ENCODE results near the gene MAPK1.
"Not testable (repeated sequence)": the region's sequence is repeated elsewhere in the genome, so short reads cannot be mapped to it uniquely, and the experiment has no call there.

The MAPK1 gene

GRCh38 chr22:21857481-21857914, 9.9 kb downstream of the MAPK1 start:
- Histone ChIP-seq H3K9ac (ENCODE audit: insufficient read length) (no peak overlapping the region), H3K4me3 (no peak overlapping the region), H3K36me3 (ENCODE audit: insufficient read depth, low read length) (peaks cover 3% of the 10 kb centered on the region; the same call in 1 of the 2 replicates), H3K9me3 (ENCODE audit: low read depth, low read length) (no peaks in the 10 kb centered on the region), H3K27ac (no peak overlapping the region)
- no peak for DNase-seq (ENCODE audit: low read depth, low spot score)
- no peak for TF ChIP-seq POLR2AphosphoS5 (IDR thresholded peaks at IDR 0.05; ENCODE audit: borderline replicate concordance, low read depth, low read length)
- no peak for TF ChIP-seq FOXP2 (optimal IDR thresholded peaks at IDR 0.05; ENCODE audit: control extremely low read depth, extremely low read length, insufficient read depth)
- no peak for TF ChIP-seq EZH2 (IDR thresholded peaks at IDR 0.05)

GRCh38 chr22:21856868-21857267, 10.6 kb downstream of the MAPK1 start:
- no peak overlapping the region for H3K9ac ChIP-seq (ENCODE audit: insufficient read length)
- no peak for DNase-seq (ENCODE audit: low read depth, low spot score)
- H3K9me3 ChIP-seq (ENCODE audit: low read depth, low read length): no peaks in the 10 kb centered on the region
- H3K27ac ChIP-seq: no peak overlapping the region
- no peak for TF ChIP-seq EZH2 (IDR thresholded peaks at IDR 0.05)
- no peak for TF ChIP-seq POLR2AphosphoS5 (IDR thresholded peaks at IDR 0.05; ENCODE audit: borderline replicate concordance, low read depth, low read length)
- TF ChIP-seq FOXP2 (optimal IDR thresholded peaks at IDR 0.05; ENCODE audit: control extremely low read depth, extremely low read length, insufficient read depth): no peak
- no peak overlapping the region for H3K4me3 ChIP-seq
- peaks cover 3% of the 10 kb centered on the region; the same call in 1 of the 2 replicates for H3K36me3 ChIP-seq (ENCODE audit: insufficient read depth, low read length)

- TF ChIP-seq FOXP2 (optimal IDR thresholded peaks at IDR 0.05; ENCODE audit: control extremely low read depth, extremely low read length, insufficient read depth) (no peak), POLR2AphosphoS5 (IDR thresholded peaks at IDR 0.05; ENCODE audit: borderline replicate concordance, low read depth, low read length) (no peak), EZH2 (IDR thresholded peaks at IDR 0.05) (no peak)
- Histone ChIP-seq H3K36me3 (ENCODE audit: insufficient read depth, low read length) (peaks cover 3% of the 10 kb centered on the region; the same call in 1 of the 2 replicates), H3K27ac (no peak overlapping the region), H3K4me3 (no peak overlapping the region), H3K9me3 (ENCODE audit: low read depth, low read length) (no peaks in the 10 kb centered on the region), H3K9ac (ENCODE audit: insufficient read length) (no peak overlapping the region)
- DNase-seq (ENCODE audit: low read depth, low spot score): no peak
Measured at GRCh38 chr22:21856197-21856596, 11.2 kb downstream of the MAPK1 start.

GRCh38 chr22:21855676-21856075, 11.8 kb downstream of the MAPK1 start:
- TF ChIP-seq EZH2 (IDR thresholded peaks at IDR 0.05) (no peak), POLR2AphosphoS5 (IDR thresholded peaks at IDR 0.05; ENCODE audit: borderline replicate concordance, low read depth, low read length) (no peak), FOXP2 (optimal IDR thresholded peaks at IDR 0.05; ENCODE audit: control extremely low read depth, extremely low read length, insufficient read depth) (no peak)
- DNase-seq (ENCODE audit: low read depth, low spot score): no peak
- Histone ChIP-seq H3K9me3 (ENCODE audit: low read depth, low read length) (no peaks in the 10 kb centered on the region), H3K4me3 (no peak overlapping the region), H3K36me3 (ENCODE audit: insufficient read depth, low read length) (peaks cover 3% of the 10 kb centered on the region; the same call in 1 of the 2 replicates), H3K27ac (no peak overlapping the region), H3K9ac (ENCODE audit: insufficient read length) (no peak overlapping the region)

DNA sequence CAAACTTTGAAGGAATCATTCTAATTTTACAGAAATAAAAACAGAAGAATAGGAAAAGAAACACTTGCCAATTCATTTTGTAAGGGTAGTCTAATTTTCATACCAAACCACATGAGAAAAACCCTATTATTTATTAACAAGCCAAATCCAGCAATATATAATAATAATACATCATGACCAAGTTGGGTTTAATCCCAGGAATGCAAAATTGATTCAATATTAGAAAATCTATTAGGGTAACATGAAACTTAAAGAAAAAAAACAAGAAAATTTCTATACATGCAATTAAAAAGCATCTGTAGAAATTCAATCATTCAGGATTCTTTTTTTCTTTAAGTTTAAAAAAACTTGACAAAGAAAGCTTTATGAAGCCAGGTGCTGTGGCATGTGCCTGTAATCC, 16.8 kb downstream of the MAPK1 start:
- DNase-seq (ENCODE audit: low read depth, low spot score): no peak
- Histone ChIP-seq H3K27ac (no peak overlapping the region), H3K9me3 (ENCODE audit: low read depth, low read length) (no peaks in the 10 kb centered on the region), H3K9ac (ENCODE audit: insufficient read length) (no peak overlapping the region), H3K36me3 (ENCODE audit: insufficient read depth, low read length) (peaks cover 3% of the 10 kb centered on the region; the same call in 1 of the 2 replicates), H3K4me3 (no peak overlapping the region)
- TF ChIP-seq EZH2 (IDR thresholded peaks at IDR 0.05) (no peak), POLR2AphosphoS5 (IDR thresholded peaks at IDR 0.05; ENCODE audit: borderline replicate concordance, low read depth, low read length) (no peak), FOXP2 (optimal IDR thresholded peaks at IDR 0.05; ENCODE audit: control extremely low read depth, extremely low read length, insufficient read depth) (no peak)

GRCh38 chr22:21849489-21849888, 18.0 kb downstream of the MAPK1 start:
- TF ChIP-seq POLR2AphosphoS5 (IDR thresholded peaks at IDR 0.05; ENCODE audit: borderline replicate concordance, low read depth, low read length): no peak
- no peak for TF ChIP-seq EZH2 (IDR thresholded peaks at IDR 0.05)
- no peak for TF ChIP-seq FOXP2 (optimal IDR thresholded peaks at IDR 0.05; ENCODE audit: control extremely low read depth, extremely low read length, insufficient read depth)
- Histone ChIP-seq H3K4me3 (no peak overlapping the region), H3K27ac (no peak overlapping the region), H3K9ac (ENCODE audit: insufficient read length) (no peak overlapping the region), H3K9me3 (ENCODE audit: low read depth, low read length) (no peaks in the 10 kb centered on the region), H3K36me3 (ENCODE audit: insufficient read depth, low read length) (peaks cover 3% of the 10 kb centered on the region; the same call in 1 of the 2 replicates)
- no peak for DNase-seq (ENCODE audit: low read depth, low spot score)

- not testable (repeated sequence) for H3K9ac ChIP-seq (ENCODE audit: insufficient read length); H3K27ac ChIP-seq; H3K36me3 ChIP-seq (ENCODE audit: insufficient read depth, low read length); H3K9me3 ChIP-seq (ENCODE audit: low read depth, low read length); H3K4me3 ChIP-seq; DNase-seq (ENCODE audit: low read depth, low spot score)
Measured at GRCh38 chr22:21848057-21848456, 19.4 kb downstream of the MAPK1 start.

GRCh38 chr22:21845558-21846453, 21.6 kb downstream of the MAPK1 start:
- DNase-seq (ENCODE audit: low read depth, low spot score): no peak
- no peak overlapping the region for H3K4me3 ChIP-seq
- TF ChIP-seq POLR2AphosphoS5 (IDR thresholded peaks at IDR 0.05; ENCODE audit: borderline replicate concordance, low read depth, low read length) (no peak), EZH2 (IDR thresholded peaks at IDR 0.05) (no peak)
- H3K9ac ChIP-seq (ENCODE audit: insufficient read length): no peak overlapping the region
- H3K9me3 ChIP-seq (ENCODE audit: low read depth, low read length): no peaks in the 10 kb centered on the region
- H3K36me3 ChIP-seq (ENCODE audit: insufficient read depth, low read length): no peaks in the 10 kb centered on the region
- H3K27ac ChIP-seq: no peak overlapping the region

DNA sequence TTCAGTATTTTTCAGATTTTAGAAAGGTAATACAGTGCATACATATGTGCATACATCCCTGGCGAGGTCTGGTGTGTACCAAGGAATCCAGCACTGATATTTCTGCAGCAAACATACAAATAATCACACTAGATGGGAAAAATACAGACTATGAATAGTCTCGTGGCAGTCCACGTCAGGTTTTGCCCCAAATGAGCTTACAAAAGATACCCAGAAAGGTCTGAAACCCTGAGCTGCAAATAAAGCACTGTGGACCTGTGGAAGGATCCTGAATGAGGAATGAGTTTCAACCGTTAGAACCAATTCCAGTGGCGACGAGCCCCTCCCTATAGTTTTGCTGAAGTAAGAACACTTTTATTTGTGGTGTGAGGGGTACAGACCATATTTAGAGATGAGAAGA, 24.5 kb downstream of the MAPK1 start:
- no peaks in the 10 kb centered on the region for H3K36me3 ChIP-seq (ENCODE audit: insufficient read depth, low read length)

More for the DNA sequence above, 24.5 kb downstream of the MAPK1 start:
- no peak for TF ChIP-seq EZH2 (IDR thresholded peaks at IDR 0.05)
- TF ChIP-seq POLR2AphosphoS5 (IDR thresholded peaks at IDR 0.05; ENCODE audit: borderline replicate concordance, low read depth, low read length): no peak
- TF ChIP-seq FOXP2 (optimal IDR thresholded peaks at IDR 0.05; ENCODE audit: control extremely low read depth, extremely low read length, insufficient read depth): no peak
- H3K4me3 ChIP-seq: no peak overlapping the region
- no peak overlapping the region for H3K27ac ChIP-seq
- no peaks in the 10 kb centered on the region for H3K9me3 ChIP-seq (ENCODE audit: low read depth, low read length)
- no peak overlapping the region for H3K9ac ChIP-seq (ENCODE audit: insufficient read length)
- no peak for DNase-seq (ENCODE audit: low read depth, low spot score)

Measured in SK-N-MC (cell line).